ENCODE data around the gene MCCC2.
"Not testable (repeated sequence)": the region's sequence is repeated elsewhere in the genome, so short reads cannot be mapped to it uniquely, and the experiment has no call there.

The MCCC2 gene

GRCh38 chr5:71600783-71601182, 13.6 kb downstream of the MCCC2 start:
- DNase-seq: no peak

GRCh38 chr5:71601222-71602026, 14.3 kb downstream of the MCCC2 start:
- DNase-seq: peak; percentile 57

GRCh38 chr5:71609916-71610315, 22.8 kb downstream of the MCCC2 start:
- not testable (repeated sequence) for DNase-seq

- DNase-seq: no peak
Measured at GRCh38 chr5:71615809-71616208, 28.7 kb downstream of the MCCC2 start.

GRCh38 chr5:71620630-71621029, 33.5 kb downstream of the MCCC2 start:
- no peak for DNase-seq

GRCh38 chr5:71621268-71621667, 34.1 kb downstream of the MCCC2 start:
- no peak for DNase-seq

- DNase-seq: no peak
Measured at GRCh38 chr5:71621741-71622140, 34.6 kb downstream of the MCCC2 start.

- DNase-seq: no peak
Measured at GRCh38 chr5:71623221-71623794, 36.2 kb downstream of the MCCC2 start.

- no peak for DNase-seq
Measured at GRCh38 chr5:71629950-71630349, 42.8 kb downstream of the MCCC2 start.

GRCh38 chr5:71631070-71631469, 43.9 kb downstream of the MCCC2 start:
- no peak for DNase-seq

- no peak for DNase-seq
Measured at GRCh38 chr5:71632168-71632567, 45.0 kb downstream of the MCCC2 start.

- no peak for DNase-seq
Measured at GRCh38 chr5:71633255-71634155, 46.4 kb downstream of the MCCC2 start.

GRCh38 chr5:71637133-71637532, 50.0 kb downstream of the MCCC2 start:
- no peak for DNase-seq

GRCh38 chr5:71640408-71640807, 53.3 kb downstream of the MCCC2 start:
- no peak for DNase-seq

GRCh38 chr5:71645030-71645429, 57.9 kb downstream of the MCCC2 start:
- DNase-seq: no peak

GRCh38 chr5:71650940-71651339, 63.8 kb downstream of the MCCC2 start:
- DNase-seq: not testable (repeated sequence)

- DNase-seq: no peak
Measured at GRCh38 chr5:71651579-71651978, 64.4 kb downstream of the MCCC2 start.

GRCh38 chr5:71652349-71652748, 65.2 kb downstream of the MCCC2 start:
- DNase-seq: no peak

- DNase-seq: no peak
Measured at GRCh38 chr5:71652803-71653543, 65.8 kb downstream of the MCCC2 start.

GRCh38 chr5:71658916-71659662, 71.9 kb downstream of the MCCC2 start:
- no peak for DNase-seq

GRCh38 chr5:71662381-71662780, 75.2 kb downstream of the MCCC2 start:
- DNase-seq: no peak

Measured in activated CD4-positive, CD25-positive, alpha-beta regulatory T cell treated with anti-CD3 and anti-CD28 coated beads, Interleukin-2, amount 50 U/mL, for 72 hours (primary cell).